ENCODE measurements around the gene ESPNL.
"Not testable (repeated sequence)": the region's sequence is repeated elsewhere in the genome, so short reads cannot be mapped to it uniquely, and the experiment has no call there.

Gene ESPNL

DNA sequence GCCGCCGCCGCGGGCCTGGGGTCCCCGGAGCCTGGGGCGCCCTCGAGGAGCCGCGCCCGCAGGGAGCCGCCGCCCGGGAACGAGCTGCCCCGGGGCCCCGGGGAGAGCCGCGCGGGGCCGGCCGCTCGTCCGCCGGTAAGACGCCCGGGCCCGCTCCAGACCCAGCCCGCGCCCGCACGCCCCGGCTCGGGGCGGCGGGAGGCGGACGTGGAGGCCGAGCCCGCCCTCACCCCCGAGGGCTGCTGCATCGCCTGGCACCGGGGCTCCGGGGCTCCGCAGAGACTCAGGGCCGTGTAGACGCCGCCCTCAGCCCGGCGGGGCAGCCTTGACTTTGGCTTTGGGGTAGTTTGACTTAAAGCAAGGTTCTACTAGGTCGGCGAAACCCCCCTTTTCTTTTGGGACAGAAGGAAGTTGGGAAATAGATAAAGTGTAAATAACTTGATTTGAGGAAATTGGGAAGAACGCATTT lies 59.0 kb downstream of the ESPNL start:
- DNase-seq (ENCODE audit: low read depth in 3 of 3), result no peak

GRCh38 chr2:238159661-238160205 lies 59.6 kb downstream of the ESPNL start:
- no peak for DNase-seq (ENCODE audit: low read depth in 3 of 3)

DNA sequence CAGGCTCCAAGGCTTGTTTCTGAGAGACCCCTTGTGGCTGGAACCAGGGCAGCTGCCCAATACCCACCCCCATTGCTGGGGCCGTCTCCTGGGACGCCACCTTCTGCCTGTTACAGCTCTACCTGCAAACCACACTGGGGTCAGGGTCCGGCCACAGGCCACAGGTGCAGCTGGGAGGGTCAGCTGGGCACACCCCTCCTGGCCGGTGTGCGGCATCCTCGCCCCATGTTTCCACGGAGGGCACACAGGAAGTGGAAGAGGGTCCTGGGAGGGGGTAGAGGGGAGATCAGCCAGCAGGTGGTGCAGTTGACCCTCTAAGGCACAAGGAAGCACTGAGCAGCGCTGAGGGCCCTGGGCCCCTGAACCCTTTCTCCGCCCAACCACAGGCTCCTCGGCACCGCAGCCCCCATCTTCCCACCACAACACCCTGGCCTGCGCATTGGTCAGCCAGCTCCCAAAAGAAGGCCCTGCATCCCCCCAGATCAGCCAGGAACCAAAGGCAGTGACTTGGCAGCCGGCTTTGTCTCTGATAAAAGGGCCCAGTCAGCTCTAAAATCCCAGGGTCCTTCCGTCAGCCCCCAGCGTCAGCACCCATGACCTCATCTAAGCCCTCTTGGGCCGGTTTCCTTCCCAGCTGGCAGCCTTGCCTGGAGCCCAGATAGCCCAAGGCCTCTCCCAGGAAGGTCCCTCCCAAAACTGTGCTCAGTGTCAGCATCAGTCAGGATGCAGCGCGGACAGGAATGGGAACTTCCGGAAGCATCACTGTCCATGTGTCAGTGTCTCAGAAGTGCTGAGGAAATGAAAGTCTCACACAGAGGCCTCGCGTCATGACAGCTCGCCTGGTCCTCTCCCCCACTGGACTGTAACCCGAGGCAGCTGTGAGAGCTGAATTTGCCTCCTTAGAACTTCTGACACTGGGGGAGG lies 60.3 kb downstream of the ESPNL start:
- no peak for DNase-seq (ENCODE audit: low read depth in 3 of 3)

GRCh38 chr2:238161291-238162051 lies 61.3 kb downstream of the ESPNL start:
- no peak for DNase-seq (ENCODE audit: low read depth in 3 of 3)

- no peak for DNase-seq (ENCODE audit: low read depth in 3 of 3)
Observed at GRCh38 chr2:238162251-238162845, 62.2 kb downstream of the ESPNL start.

DNA sequence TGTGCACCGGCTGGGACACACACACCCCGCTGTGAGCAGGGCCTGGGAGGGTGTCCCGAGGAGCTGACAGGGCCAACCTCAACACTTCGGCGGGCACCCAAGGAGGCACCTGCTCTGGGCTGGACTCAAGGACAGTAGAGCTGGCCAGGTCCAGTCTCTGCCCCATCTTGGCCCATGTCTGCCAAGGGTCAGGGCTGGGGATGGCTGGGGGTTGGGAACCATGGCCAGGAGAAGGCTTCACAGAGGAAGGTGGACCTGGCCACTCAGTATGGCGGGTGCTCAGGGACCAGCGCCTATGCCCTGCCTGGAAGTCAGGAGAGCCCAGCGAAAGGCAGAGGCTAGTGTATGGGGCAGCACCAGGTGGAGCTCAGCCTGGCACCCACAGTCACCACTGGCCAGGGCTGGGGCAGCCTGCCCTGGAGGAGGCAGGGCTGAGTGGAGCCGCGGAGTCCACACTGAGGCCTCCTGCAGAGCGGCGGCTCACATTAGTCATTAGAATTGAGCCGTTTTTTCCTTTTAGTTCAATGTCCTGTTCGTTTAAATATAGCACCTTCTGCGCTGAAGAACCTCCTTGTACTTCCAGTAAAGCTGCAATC lies 62.8 kb downstream of the ESPNL start:
- DNase-seq (ENCODE audit: low read depth in 3 of 3), result no peak

GRCh38 chr2:238163481-238164198 lies 63.5 kb downstream of the ESPNL start:
- DNase-seq (ENCODE audit: low read depth in 3 of 3), result no peak

- DNase-seq (ENCODE audit: low read depth in 3 of 3), result no peak
Observed at GRCh38 chr2:238164906-238165287, 64.8 kb downstream of the ESPNL start.

- no peak for DNase-seq (ENCODE audit: low read depth in 3 of 3)
Observed at GRCh38 chr2:238165288-238165921, 65.3 kb downstream of the ESPNL start.

DNA sequence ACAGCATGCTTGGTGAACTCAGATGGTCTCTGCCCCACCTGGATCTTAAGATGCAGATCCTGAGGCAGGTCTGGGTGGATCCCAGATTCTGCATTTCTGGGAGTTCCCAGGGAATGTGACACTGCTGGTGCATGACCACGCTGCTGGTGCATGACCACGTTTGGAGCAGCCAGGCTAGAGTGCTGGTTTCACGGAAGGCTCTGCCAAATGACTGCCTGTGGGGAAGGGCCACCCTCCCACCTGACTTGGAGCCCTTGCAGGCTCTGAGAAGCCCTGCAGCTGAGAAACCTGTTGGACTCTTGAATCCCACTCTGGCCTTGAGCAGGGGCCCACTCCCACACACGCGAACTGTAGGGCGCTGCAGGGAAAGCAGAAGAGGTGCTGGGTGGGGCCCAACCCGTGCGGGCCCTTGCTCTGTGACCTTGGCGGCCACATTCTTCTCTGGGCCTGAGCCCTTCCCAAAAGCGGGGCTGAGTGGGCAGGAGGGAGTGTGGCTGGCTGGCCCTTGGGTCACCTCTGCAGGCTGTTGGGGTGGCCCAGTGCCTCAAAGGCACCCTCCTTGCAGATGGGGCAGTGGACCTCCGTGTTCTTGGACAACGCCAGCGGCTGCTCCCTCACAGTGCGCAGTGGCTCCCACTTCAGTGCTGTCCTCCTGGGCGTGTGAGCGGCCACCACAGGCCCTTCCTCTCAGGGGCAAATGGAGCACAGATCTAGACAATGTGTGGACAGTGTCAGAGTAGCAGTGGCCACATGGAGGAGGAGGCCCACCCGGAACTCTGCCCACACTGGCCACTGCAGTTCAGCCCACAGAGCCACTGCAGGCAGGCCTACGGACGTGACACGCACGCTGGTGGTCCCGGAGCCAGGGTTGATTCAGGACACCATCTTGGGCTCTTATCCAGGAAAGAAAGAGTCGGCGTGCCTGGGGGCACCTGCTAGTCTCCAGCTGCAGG lies 66.5 kb downstream of the ESPNL start:
- no peak for DNase-seq (ENCODE audit: low read depth in 3 of 3)

DNA sequence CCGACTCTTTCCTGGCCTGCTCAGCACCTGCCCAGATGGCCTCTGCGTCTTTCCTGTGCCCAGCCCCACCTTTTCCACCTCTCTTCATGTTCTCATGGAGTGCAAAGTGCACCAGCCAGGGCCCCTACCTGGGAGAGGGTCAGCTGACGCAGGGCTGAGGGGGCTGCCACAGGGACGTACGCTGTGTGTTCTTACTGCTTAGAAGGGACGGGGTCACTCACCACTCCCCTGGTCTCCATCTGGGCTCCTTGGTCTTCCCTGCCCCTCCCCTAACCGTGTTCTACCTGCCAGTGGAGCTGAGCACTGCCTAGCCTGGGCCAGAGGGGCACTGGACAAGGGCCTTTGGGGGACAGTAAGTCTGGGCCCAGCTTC lies 67.2 kb downstream of the ESPNL start:
- no peak for DNase-seq (ENCODE audit: low read depth in 3 of 3)

DNA sequence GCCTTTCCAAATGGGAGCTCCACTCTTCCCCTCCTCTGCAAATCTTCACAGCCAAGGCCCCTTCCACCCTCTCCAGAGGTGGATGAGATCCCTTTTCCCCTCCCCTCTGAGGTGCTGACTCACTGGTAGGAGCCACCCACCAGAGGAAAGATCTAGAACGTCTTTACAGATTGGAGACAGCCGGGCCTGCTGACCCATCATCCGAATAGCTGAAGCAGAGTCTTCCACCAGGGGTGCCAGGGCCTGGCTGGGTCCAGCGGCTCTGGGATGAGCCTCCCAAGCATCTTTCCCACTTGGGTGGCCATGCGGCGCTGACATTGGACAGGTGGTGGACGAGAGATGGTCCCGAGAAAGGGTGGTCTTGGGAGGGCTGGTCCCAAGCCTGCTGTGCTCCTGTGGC lies 67.6 kb downstream of the ESPNL start:
- no peak for DNase-seq (ENCODE audit: low read depth in 3 of 3)

DNA sequence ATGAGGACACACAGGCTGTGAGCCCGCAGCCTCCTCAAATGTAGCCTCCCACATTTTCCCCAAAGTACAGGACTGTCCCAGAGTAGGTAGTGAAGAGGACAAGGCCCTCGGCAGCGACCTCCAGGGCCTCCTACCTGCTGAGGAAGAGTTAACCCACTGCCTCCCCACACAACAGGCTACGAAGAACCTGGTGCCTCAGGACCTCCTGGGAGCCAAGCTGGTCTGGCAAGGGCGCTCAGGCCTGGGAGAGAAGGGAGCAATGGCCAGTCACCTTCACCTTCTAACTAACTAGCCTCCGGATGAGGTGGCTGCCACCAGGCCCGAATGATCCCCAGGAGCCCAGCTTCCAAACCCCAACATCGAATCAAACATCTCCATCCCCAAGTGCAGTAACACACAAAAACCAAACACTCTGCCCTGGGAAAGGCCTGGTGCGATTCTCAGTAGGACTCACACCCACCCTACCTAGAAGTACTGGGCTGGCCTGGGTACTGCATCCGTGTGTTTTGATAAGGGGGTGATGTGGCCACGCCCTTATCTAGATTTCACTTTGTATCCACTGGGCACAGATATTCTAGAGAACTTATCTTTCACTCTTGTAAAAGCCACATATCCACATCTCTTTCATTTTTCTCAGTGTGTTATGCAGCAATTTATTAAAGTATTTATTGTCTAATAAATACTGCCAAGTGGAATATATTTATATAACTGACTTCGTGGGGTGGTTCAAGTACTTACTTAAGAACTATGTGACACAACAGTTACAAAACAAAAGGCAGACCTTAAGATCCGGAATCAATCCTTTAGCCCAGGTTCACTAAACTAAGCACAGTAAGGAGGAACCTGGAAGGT lies 68.3 kb downstream of the ESPNL start:
- DNase-seq (ENCODE audit: low read depth in 3 of 3), result no peak

- no peak for DNase-seq (ENCODE audit: low read depth in 3 of 3)
Observed at GRCh38 chr2:238169048-238169707, 69.0 kb downstream of the ESPNL start.

GRCh38 chr2:238169708-238170251 lies 69.6 kb downstream of the ESPNL start:
- DNase-seq (ENCODE audit: low read depth in 3 of 3), result no peak

- DNase-seq (ENCODE audit: low read depth in 3 of 3), result no peak
Observed at GRCh38 chr2:238170386-238171071, 70.4 kb downstream of the ESPNL start.

DNA sequence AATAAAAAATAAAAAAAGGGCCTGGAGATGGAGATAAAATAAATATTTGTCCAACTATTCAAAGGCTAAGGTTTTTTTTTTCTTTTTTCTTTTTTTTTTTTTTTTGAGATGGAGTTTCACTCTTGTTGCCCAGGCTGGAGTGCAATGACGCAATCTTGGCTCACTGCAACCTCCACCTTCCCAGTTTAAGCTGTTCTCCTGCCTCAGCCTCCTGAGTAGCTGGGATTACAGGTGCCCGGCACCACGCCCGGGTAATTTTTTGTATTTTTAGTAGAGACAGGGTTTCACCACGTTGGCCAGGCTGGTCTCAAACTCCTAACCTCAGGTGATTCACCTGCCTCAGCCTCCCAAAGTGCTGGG lies 70.9 kb downstream of the ESPNL start:
- not testable (repeated sequence) for DNase-seq (ENCODE audit: low read depth in 3 of 3)

All from stimulated activated CD4-positive, alpha-beta T cell treated with anti-CD3 and anti-CD28 coated beads, TNF-alpha, amount 100 ng/mL, for 4 hours (primary cell).